ENCODE results near the gene UNC13A.
"Not testable (repeated sequence)": the region's sequence is repeated elsewhere in the genome, so short reads cannot be mapped to it uniquely, and the experiment has no call there.

Gene UNC13A

DNA sequence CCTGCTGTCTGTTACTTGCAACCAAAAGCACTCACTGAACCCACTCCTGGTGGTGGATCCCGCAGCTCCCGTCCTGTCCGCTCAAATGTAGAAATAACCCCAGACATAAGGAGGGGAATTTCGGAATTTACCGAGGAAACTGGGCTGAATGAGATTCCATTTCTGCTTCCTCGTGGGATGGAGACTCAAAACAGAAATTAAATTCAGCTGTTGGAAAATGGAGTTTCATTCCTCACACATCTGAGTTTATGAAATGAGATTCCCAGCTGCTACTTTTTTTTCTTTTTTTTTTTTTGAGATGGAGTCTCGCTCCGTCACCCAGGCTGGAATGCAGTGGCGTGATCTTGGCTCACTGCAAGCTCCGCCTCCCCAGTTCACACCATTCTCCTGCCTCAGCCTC is 88.4 kb downstream of the UNC13A start:
- DNase-seq, result no peak

DNA sequence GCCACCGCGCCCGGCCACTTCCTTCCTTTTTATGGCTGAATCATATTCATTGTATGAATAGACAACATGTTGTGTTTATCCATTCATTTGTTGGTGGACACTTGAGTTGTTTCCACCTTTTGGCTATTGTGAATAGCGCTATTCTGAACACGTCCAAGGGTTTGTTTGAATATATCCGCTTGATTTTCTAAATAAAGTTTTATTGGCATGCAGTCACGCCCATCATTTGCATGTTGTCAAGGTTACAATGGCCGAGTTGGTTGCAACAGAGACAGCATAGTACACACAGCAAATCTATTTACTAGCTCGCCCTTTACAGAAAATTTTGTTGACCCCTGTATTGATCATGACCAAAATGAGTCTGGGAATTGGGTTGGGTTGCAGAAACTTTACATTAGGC is 89.2 kb downstream of the UNC13A start:
- DNase-seq, result no peak

DNA sequence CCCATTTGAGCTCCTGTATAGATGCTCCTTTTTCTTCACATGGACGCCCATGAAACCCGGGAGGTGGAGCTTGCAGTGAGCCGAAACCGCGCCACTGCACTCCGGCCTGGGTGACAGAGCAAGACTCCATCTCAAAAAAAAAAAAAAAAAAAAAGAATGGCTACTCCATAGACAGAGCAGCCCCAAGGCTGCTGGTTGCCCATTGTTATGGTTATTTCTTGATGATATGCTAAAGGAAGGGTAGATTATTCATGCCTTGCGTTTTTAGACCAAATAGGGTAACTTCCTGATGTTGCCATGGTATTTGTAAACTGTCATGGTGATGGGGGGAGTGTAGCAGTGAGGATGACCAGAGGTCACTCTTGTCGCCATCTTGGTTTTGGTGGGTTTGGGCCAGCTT is 90.1 kb downstream of the UNC13A start:
- DNase-seq, result not testable (repeated sequence)

DNA sequence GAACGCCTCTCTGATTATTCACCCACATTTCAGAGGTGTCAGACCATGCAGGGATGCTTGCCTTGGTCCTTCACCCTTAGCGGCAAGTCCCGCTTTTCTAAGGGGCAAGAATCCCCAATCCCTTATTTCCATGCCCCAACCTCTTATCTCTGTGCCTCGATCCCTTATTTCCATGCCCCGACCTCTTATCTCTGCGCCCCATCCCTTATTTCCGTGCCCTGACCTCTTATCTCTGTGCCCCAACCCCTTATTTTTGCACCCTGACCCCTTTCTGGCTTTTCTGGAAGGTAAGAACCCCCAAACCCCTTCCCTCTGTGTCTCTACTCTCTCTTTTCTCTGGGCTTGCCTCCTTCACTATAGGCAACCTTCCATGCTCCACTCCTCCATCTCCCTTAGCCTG is 93.9 kb downstream of the UNC13A start:
- not testable (repeated sequence) for DNase-seq

DNA sequence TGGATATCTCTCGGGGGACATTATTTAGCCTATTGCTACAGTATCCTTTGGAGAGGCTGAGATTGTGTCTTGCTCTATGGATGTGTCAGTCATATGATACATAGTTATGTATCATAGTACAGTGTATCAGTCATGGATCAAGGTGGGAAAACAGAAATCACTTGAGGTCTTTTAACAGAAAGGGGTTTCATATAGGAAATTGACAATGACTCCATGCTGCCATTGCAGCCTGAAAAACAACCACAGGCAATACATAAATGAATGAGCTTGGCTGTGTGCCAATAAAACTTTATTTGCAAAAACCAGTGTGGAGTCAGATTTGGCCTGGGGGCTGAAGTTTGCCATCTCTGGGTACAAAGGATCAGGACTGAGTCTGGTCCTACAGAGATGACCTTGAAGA is 97.3 kb downstream of the UNC13A start:
- DNase-seq, result no peak

DNA sequence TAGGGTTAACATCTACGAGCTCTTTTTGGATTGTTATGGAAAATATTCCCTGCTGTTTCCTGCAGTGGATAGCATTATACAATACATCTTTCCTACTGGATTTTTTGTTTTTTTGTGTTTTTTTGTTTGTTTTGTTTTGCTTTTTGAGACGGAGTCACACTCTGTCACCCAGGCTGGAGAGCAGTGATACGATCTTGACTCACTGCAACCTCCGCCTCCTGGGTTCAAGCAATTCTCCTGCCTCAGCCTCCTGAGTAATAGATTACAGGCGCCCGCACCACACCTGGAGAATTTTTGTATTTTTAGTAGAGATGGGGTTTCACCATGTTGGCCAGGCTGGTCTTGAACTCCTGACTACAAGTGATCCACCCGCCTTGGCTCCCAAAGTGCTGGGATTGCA is 102.8 kb downstream of the UNC13A start:
- DNase-seq, result not testable (repeated sequence)

DNA sequence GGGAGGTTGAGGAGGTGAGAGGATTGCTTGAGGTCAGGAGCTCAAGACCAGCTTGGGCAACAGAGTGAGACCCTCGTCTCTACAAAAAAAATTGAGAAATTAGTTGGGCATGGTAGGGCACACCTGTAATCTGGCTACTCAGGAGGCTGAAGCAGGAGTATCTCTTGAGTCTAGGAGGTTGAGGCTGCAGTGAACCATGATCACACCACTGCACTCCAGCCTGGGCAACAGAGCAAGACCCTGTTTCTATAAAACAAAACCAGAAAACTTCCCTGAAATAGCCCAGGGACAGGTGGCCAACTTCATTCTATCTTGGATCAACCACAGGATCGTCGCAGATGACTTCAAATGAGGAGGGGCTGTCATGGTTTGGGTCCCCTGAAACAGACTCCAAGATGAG is 104.0 kb downstream of the UNC13A start:
- no peak for DNase-seq

DNA sequence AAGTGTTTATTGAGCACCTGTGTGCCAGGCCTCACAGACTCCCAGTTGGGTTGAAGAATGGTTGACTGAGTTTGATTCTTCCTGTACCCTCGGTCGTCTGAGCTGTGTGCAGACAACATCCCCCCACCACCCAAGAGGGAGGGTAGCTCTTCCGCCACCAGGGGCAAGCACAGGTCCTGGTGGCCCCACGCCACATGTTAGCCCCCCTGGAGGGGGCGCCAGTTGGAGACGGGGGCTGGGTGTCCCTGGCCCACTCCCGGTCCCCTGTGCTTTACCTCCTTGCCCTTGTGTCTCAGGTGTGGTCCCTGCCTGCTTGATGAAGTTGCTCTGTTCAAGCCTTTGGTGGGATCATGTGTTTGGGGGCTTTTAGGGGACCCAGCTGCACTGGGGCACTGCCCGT is 105.5 kb downstream of the UNC13A start:
- no peak for DNase-seq

DNA sequence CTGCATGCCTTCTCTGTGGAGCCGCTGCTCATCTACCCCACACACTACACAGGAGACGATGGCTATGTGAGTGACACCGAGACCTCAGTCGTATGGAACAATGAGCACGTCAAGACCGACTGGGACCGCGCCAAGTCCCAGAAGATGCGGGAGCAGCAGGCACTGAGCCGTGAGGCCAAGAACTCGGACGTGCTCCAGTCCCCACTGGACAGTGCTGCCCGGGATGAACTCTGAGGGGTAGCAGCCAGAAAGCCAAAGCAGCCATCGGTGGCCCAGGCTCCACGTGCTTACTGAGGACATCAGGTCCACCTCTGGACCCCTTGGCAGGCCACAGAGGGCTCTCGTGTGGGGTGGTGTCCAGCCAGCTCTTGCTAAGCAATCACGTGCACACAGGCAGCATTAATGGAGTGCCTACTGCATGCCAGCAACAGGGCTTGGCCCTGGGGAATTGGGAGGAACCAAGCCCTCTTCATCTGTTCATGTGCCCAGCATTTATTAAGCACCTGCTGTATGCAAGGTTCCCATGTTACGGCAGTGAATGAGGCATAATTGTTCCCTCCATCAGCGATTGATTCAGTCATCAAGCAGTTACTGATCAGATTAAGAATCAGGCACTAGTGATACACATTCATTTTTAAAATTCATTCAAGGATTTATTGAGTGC is 106.8 kb downstream of the UNC13A start:
- no peak for DNase-seq

DNA sequence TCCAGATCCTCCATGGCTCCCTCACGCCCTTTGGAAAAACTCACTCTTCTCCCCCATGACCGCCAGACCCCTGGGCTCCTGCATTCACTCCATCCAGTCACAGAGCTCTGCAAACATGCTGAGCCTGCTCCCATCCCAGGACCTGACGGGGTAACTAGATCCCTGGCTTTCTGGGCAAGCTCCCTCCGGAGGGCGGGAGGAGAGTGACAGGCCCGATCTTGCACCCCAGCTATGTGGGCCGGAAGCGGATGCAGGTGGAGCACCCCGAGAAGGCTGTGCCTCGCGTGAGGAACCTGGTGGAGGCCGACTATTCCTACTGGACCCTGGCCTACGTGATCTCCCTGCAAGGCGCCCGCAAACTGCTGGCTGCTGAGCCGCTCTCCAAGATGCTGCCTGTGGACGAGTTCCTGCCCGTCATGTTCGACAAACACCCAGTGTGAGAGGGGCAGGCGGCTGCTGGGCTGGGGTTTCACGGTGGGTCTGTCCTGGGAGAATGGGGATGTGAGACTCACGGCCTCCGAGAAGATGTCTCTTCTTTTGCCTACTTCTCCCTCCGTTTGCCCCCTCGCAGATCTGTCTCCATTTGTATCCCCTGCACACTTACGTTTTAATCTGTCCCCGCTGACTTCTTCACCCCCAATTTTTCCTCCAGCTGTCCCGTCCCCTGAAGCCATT is 107.5 kb downstream of the UNC13A start:
- DNase-seq, result no peak

DNA sequence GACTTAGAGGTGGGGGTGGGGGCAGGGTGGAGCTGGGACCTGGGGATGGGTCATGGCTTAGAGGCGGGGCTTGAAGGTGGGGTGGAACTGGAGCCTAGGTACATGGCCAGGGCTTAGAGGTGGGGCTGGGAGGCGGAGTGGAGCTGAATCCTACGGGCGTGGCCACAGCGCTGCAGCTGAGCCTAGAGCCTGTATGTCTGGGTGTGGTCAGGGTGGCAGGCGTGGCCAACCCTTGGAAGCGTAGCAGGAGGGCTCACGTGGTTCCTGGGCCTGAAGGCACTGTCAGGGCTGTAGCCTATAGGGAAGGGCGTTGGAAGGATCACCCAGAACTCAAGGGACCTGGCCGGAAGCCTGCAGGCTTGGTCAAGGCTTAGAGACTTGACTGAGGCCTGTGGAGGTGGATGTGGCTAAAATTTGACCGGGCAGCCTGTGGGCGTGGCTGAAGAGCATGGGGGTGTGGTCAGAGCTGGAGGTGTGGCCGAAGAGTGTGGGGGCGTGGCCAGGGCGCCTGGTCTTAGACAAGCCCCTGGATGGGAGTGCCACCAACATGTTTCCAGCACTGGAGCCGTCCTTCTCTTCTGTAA is 108.4 kb downstream of the UNC13A start:
- DNase-seq, result no peak

DNA sequence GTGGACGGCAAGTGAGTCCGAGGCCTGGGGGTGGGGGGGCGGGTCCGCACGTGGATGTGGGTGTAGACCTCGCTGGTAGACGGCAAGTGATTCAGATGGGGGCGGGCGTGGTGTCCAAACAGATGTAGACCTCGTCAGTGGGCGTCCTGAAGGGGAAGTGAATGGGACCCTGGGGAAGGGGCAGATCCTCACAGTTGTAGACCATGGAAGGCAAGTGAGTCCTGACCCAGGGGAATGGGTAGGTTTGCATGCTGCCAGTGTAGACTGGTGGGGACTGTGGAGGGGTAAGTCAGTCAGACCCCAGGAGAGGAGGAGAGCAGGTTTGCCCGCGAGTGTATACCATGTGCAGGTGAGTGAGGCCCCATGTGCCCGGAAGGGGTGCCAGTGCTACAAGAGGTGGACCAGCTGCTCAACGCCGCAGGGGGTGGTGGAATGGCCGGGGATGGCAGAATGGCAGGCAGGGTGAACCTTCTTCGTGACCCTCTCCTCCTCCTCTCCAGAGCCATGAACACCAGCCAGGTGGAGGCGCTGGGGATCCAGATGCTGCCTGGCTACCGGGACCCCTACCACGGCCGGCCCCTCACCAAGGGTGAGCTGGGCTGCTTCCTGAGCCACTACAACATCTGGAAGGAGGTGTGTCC is 110.6 kb downstream of the UNC13A start:
- no peak for DNase-seq

DNA sequence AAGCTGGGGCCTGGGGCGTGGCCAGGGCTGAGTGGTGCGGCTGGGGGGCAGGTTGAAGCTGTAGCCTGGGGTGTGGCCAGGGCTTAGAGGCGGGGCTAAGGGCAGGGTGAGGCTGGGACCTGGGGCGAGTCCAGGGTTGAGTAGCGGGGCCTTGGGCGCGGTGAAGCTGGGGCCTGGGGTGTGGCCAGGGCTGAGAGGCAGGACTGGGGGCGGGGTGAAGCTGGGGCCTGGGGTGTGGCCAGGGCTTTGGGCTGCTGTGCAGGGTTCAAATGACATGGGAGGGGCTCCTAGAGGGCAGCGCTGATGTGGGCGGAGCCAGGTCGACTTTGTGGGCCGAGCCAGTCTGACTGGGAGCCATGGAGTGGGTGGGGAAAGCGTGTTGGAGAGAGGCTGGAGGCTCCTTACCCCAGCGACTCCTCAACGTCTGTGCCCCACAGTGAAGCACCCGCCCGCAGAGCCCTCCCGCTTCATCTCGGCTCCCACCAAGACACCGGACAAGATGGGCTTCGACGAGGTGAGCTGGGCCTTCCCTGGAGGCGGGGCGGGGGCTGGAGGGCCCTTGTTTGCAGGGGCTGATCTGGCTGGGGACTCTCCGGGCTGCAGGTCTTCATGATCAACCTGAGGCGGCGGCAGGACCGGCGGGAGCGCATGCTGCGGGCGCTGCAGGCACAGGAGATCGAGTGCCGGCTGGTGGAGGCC is 111.2 kb downstream of the UNC13A start:
- no peak for DNase-seq

DNA sequence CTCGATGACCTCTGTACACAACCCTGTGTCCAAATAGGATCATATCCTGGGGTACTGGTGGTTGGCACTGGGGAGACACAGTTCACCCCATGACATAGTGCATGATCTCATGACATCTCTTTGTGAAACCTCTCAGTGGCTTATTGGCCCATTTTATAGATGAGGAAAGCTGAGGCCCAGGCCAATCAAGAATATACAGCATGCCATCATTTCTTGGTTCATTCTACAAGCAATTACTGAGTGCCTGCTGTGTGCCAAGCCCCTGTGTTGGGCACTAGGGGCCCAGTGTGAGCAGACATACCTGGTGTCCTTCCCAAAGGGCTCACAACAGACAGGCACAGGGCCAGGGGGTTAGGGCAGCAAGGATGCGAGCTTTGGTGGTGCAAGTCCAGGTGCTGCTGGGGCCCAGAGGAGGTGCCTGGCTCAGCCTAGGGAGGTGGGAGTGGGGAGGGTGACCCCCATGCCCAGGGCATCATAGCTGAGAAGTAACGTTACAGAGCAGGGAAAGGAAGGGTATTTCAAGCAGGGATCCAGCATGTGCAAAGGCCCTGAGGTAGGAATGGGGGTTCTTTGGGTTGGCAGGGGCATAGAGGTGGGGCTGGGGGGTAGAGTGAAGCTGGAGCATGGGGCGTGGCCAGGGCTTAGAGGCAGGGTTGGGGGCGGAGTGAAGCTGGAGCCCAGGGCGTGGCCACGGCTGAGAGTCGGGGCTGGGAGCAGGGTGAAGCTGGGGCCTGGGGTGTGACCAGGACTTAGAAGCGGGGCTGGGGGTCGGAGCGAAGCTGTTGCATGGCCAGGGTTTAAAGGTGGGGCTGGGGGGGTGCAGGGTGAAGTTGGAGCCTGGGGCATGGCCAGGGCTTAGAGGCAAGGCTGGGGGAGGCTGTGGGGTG is 112.0 kb downstream of the UNC13A start:
- no peak for DNase-seq

DNA sequence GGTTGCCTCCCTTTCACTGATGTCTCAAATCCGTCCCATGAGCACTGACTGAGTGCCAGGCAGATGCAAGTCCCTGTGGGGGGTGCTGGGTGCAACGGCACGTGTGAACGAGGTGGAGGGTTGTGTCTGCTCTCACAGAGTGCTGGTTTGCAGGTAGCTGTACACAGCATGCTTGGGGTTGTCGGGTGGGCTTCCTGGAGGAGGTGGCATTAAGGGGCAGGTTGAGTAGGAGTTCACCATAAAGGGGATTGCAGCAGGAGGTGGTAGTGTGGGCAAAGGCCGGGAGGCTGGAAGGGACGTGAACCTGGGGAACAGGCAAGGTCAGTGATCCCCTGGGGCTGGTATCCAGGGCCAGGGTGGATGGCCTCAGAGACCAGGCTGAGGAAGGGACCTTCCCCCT is 115.5 kb downstream of the UNC13A start:
- DNase-seq, result no peak

DNA sequence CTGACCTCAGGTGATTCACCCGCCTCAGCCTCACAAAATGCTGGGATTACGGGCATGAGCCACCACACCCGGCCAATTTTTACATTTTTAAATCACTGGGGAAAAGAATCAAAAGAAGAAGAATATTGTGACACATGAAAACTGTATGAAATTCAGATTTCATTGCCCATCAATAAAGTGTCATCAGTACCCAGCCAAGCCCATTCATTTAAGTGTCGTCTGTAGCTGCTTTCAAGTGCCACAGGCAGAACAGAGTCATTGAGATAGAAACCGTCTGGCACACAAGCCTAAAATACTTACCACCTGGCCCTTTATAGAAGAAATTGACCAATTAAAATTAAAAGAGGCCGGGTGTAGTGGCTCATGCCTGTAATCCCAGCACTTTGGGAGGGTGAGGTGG is 117.4 kb downstream of the UNC13A start:
- no peak for DNase-seq

DNA sequence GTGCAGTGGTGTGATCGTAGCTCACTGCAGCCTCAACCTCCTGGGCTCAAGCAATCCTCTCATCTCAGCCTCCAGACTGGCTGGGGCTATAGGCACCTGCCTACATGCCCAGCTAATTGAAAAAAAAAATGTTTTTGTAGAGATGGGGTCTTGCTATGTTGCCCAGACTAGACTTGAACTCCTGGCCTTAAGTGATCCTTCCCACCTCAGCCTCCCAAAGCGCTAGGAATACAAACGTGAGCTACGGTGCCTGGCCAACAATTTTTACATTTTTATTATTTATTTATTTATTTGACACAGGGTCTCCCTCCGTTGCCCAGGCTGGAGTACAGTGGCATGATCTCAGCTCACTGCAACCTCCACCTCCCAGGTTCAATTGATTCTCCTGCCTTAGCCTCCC is 117.9 kb downstream of the UNC13A start:
- not testable (repeated sequence) for DNase-seq

DNA sequence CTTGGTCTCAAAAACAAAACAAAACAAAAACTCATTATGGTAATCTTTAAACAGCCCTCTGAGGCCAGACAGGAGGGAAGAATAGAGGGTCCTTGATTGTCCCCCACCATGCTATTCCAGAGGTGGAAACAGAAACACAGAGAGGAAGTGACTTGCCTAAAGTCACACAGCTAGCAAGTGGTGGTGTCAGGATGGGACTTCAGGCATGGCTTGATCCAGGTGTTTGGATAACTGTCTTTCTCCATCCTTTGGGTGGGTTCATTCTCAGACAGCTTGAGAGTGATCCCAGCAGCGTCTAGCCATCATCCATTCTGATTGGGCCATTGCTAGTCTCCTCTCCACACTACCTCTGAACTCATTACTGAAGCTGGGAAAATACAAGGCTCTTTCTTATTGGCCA is 120.2 kb downstream of the UNC13A start:
- no peak for DNase-seq

DNA sequence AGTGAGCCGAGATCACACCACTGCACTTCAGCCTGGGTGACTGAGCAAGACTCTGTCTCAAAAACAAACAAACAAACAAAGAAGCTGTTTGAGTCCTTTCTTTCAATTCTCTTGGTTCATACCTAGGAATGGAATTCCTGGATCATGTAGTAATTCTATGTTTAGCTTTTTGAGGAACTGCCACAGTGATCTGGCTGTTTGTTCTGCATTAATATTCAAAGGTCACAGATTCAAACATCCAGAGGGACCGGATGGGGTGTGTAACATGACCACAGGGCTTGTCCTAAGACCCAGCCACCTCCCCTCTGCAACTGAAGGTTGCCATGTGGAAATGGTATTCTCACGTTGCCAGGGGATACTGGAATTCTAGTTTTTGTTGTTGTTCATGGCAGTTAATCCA is 122.5 kb downstream of the UNC13A start:
- no peak for DNase-seq

DNA sequence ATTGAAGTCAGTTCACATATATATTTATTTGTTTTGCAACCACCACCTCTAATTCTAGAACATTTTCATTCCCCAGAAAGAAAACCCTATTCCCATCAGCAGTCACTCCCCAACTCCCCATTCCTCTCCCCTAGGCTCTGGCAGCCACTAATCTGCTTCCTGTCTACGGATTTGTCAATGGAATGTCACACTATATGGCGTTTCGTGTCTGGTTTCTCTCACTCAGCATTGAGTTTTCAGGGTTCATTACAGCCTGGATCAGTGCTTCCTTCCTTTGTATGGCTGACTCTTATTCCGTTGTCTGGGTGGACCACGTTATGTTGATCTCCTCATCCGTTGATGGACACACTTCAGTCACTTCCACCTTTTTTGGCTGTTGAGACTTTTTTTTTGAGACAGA is 123.4 kb downstream of the UNC13A start:
- no peak for DNase-seq

DNA sequence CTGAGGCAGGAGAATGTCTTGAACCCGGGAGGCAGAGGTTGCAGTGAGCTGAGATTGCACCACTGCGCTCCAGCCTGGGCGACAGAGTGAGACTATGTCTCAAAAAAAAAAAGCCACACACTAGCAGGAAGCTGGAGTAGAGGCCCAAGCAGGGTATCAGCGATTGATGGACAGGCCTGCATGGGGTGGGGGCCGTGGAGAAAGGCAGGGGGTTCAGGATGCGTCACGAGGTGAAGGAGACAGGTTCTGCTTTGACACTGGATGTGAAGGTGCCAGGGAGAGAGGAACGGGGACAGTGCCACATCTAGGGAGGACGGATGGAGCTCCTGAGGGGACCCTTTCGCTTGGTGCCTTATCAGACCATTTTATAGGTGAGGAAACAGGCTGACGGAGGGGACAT is 125.6 kb downstream of the UNC13A start:
- DNase-seq, result no peak

DNA sequence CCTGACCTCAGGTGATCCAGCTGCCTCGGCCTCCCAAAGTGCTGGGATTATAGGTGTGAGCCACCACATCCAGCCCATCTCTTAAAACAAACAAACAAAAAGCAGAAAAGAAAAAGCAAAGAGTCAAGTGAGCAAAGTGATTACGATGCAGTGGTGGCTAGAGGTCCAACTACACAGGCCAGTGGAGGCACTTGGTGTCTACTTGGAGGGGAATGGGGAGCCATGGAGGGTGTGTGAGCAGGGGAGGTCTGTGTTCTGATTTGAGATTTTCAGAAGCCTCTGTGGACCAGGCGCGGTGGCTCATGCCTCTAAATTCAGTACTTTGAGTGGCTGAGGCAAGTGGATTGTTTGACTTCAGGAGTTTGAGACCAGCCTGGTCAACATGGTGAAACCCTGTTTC is 126.1 kb downstream of the UNC13A start:
- DNase-seq, result no peak

All from stimulated activated CD4-positive, alpha-beta T cell treated with anti-CD3 and anti-CD28 coated beads, Interleukin-4, amount 100 ng/mL, for 24 hours (primary cell).